GDM1 (cell line): Measurements from ENCODE around the gene ATP5F1E.
"Not testable (repeated sequence)": the region's sequence is repeated elsewhere in the genome, so short reads cannot be mapped to it uniquely, and the experiment has no call there.

Experiments
- DNase-seq: peaks from one replicate; lab custom pipeline; 2025; lab: John Stamatoyannopoulos, UW

The ATP5F1E gene

GRCh38 chr20:58988565-58988882 lies 43.6 kb downstream of the ATP5F1E start:
- no peak for DNase-seq

- DNase-seq = no peak
These were observed 44.2 kb downstream of the ATP5F1E start for GRCh38 chr20:58987790-58988564.

DNA sequence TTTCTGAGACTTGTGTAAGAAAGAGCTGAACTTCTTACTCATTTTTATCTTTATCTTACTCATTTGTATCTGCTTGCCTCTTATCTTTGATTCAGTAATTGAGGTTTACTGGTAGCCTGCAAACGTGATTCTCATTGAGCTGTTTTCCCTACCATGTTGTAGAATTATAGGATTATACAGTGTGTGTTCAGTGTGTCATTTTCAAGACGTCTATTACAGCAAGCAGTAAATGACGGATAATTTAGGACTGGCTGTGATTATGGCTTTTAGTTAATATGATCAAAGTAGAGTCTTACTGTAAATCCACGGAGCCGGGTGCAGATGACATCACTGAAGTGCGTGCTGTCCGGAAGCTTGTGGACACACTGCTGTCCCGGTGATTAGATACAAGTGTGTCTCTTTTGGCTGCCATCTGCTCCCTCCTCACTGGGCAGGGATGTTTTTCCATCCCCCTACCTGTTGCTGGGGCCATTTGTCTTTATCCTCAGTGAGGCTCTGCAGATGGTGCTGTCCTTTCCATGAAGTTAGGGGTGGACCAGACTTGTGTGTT lies 45.1 kb downstream of the ATP5F1E start:
- DNase-seq = no peak

DNA sequence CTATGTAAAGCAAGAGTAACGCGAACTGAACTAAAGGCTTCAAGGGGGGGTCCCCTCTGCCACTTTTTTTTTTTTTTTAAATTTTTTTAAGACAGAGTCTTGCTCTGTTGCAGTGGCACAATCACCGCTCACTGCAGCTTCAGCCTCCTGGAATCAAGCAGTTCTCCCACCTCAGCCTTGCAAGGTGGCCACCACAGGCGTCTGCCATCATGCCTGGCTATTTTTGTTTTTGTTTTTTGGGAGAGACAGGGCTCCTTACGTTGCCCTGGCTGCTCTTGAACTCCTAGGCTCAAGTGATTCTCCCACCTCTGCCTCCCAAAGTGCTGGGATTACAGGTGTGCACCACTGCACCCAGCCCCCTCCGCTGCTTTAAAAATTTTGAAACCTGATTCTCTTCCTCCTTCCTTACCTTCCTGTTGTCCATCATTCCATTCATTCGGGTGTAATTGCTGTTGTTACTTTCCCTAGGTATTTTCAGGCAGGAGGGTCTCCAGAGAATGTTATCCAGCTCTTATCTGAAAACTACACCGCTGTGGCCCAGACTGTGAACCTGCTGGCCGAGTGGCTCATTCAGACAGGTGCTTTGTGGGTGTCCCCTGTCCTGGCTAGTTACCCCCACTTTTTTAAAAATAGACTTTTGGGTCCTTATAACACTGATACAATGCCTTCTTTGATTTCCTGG lies 45.7 kb downstream of the ATP5F1E start:
- no peak for DNase-seq

GRCh38 chr20:58985656-58986055 lies 46.5 kb downstream of the ATP5F1E start:
- DNase-seq = no peak

GRCh38 chr20:58984691-58985090 lies 47.4 kb downstream of the ATP5F1E start:
- DNase-seq = no peak

GRCh38 chr20:58983115-58983468 lies 49.0 kb downstream of the ATP5F1E start:
- DNase-seq = not testable (repeated sequence)

DNA sequence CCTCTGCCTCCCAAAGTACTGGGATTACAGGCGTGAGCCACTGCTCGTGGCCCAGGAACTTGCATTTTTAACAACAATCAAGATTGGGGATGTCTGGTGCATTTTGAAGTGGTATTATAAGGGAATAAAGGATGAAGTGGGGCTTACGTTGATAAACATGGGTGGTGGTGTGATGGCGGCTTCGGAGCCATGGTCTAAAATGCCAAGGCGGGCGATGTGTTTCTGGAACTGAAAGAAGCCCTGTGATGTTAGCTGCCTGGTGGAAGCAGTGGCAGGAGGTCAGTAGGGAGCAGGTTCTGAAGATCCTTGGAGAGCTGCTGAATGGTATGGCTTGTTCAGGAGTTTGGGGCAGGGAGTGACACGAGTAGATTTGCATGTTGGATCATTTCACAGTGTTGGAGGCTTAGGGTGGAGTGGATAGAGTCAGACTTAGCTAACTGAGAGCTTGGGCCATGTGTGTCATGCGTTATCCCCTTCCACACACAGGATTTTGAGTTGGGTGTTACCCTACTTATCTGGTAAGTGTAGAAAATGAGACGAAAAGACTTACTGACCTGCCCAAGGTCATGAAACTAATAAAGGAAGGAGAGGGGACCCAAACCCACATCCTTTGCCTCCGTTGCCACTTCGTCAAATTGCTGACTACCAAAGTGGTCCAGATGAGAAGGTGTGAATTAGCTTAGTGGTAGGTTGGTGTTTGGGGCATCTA lies 49.6 kb downstream of the ATP5F1E start:
- no peak for DNase-seq

- no peak for DNase-seq
These were observed 50.3 kb downstream of the ATP5F1E start for GRCh38 chr20:58981628-58982364.

DNA sequence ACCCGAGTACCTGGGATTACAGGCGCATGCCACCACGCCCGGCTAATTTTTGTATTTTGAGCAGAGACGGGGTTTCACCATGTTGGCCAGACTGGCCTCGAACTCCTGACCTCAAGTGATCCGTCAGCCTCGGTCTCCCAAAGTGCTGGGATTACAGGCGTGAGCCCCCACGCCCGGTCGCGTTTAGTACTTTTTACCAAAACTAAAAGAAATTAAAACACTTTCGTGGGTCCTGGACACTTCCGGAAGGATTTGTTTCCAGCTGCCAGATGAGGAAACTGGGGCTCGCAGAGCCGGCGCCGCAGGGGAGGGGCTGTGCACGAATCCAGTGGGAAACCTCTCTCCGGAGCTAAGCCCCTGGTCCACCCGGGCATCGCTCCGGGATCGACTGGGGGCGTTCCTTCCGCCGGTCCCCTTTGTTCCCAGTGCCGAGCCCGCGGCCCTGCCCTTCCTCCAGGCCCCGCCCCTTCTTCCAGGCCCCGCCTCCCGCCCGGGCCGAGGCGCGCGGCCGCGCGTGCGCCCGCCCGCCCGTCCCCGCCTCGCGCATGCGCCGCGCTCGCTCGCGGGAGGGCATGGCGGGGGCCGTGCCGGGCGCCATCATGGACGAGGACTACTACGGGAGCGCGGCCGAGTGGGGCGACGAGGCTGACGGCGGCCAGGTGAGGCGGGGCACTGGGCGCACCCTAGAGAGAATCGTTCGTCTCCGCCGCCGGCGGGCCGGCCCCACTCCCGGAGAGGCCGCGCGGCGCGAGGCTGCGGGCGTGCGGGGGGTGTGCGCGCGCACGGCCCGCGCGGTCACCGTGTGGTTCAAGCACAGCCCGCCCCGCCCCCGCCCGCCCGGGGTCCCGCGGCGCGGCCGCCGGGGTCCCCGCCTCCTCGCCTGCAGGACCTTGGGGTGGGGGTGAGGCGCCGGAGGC lies 51.2 kb downstream of the ATP5F1E start, which contains the start of gene NELFCD:
TSS of gene NELFCD (plus strand) at position 546 of the 917 bp plus-strand sequence. CDS start at position 600, 54 bp downstream.
- DNase-seq = peak; percentile 84

DNA sequence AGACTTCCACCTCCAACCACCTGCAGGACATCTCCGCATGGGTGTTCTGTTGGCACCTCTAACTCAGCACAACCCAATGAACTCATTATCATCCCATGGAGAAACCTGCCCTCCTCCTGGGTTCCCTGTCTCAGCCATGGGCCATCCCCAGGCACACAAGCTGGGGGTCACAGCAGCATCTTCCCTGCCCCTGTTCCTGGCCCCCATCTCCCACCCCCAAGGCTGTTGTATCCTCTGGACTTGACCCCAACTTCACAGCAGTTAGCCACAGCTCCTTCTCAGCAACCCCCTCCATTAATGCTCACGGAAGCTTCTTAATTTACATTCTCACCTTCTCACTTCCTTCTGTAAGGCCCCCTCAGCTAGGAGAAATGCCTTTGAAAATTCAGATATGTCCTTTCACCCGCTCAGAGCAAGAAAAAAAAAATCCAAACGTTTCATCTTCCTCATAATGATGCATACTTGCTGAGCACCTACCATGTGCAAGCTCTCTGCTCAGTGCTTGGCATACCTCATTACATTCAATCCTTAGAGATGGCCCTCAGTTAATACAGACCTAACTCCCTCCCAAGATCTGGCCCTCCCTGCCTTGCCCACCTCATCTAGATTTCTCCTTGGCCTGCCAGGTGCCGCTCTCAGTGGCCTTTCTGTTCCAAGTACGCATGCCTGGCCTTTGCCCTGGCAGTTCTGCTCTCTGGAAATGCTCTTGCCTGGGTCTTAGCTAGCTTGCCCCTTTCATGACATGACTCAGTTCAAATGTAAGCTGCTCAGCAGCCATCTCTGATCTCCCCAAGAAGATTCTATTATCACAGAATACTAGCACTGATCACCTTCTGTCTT lies 53.6 kb downstream of the ATP5F1E start:
- DNase-seq = no peak

DNA sequence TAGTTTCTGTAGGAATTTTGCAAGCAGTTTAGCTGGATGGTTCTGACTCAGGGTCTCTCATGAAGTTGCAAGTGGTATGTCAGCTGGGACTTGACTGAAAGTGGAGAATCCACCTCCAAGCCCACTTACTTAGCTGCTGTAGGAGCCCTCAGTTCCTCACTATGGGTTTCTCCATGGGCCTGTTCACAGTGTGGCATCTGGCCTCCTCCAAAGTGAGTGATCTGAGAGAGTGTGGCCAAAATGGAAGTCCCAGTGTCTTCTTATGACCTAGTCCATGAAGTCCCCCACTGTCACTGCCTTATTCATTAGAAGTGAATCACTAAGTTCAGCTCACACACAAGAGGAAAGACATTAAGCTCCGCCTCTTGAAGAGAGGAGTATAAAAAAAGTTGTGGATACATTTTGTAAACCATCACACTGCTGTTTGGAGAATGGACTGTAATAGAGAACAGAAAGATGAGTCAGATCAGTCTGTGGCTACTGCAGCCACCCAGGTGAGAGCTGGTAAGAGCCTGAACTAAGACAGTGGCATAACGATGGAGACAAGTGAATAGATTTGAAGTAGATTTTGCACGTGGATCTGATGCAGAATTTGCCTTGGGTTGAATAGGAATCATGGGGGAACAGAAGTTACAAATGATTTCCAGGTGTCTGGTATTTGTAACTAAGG lies 55.9 kb downstream of the ATP5F1E start:
- no peak for DNase-seq
